Measurements from ENCODE around the gene CDAN1.
"Not testable (repeated sequence)": the region's sequence is repeated elsewhere in the genome, so short reads cannot be mapped to it uniquely, and the experiment has no call there.

The CDAN1 gene

GRCh38 chr15:42707068-42707467, 29.9 kb downstream of the CDAN1 start:
- DNase-seq = peak; percentile 24

- no peak for DNase-seq
Measured at GRCh38 chr15:42705336-42705735, 31.6 kb downstream of the CDAN1 start.

GRCh38 chr15:42704492-42704926, 32.4 kb downstream of the CDAN1 start:
- DNase-seq = no peak

DNA sequence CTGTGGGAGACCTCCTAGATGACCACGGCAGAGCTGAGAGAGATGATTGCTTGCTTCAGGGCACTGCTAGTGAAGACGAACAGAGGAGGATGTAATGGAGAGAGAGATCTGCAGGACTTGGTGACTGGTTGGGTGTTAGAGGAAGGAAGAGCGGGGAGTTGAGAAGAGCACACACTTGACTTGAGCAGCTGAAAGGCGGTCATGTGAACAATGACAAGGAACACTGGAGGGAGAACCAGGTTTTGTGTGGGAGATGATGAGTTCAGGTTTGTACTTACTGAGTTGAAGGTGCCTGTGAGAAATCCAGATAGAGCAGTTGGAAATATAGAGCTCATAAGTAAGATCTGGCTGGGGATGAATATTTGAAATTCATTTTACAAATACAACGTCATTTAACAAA, 40.3 kb downstream of the CDAN1 start:
- DNase-seq = no peak

DNA sequence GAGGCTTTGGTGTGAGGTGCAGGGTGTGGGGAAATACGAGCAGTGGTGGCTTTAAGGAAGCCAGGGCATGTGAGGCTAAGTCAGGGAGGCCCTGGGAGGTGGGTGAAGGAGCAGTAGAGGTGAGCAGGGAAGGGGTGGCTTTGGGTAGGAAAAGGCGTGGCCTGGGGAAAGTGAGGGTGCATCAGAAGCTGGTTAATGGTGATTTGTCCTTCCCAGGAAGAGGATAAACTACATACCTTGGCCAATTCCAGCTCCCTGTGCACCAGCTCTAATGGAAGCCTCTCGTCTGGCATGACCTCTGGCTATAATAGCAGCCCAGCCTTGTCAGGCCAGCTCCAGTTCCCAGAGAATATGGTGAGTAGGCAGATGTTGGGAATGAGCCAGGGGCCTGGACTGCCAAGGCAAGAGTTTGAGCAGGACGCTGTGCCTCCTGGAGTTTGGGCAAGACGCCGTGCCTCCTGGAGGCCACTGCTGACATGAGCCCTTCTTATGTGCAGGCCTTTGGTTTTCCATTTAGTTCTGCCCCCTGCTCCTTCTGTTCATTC, 41.3 kb downstream of the CDAN1 start:
- DNase-seq = no peak

DNA sequence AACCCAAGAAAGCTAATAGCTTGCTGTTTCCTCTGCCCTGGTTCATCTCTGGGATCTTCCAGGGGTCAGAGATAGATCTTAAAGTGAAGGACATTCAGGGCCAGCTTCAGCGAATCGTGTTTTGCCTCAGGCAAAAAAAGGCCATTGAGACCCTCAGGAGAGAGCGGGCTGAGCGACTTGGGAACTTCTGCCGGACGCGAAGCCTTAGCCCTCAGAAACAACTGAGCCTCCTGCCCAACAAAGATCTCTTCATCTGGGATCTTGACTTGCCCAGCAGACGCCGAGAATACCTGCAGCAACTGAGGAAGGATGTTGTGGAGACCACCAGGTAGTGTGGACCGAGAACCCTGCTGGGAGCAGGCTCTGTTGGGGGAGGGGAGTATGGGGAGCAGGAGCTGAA, 42.5 kb downstream of the CDAN1 start:
- no peak for DNase-seq

- DNase-seq = no peak
Measured at GRCh38 chr15:42693942-42694341, 43.0 kb downstream of the CDAN1 start.

GRCh38 chr15:42693496-42693895, 43.4 kb downstream of the CDAN1 start:
- DNase-seq = no peak

DNA sequence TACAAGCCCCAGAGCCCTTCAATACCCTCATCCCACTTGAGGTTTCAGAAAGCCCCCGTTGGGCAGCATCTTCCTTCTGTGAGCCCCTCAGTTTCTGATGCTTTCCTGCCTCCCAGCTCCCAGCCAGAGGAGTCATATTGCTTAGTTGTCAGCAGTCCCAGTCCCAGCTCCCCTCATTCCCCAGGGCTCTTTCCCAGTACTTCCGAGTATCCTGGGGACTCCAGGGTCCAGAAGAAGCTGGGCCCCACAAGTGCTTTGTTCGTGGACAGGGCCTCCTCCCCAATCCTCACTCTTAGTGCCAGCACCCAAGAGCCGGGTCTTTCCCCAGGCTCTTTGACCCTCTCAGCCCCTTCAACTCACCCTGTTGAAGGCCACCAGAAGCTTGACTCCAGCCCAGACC, 43.9 kb downstream of the CDAN1 start:
- no peak for DNase-seq

DNA sequence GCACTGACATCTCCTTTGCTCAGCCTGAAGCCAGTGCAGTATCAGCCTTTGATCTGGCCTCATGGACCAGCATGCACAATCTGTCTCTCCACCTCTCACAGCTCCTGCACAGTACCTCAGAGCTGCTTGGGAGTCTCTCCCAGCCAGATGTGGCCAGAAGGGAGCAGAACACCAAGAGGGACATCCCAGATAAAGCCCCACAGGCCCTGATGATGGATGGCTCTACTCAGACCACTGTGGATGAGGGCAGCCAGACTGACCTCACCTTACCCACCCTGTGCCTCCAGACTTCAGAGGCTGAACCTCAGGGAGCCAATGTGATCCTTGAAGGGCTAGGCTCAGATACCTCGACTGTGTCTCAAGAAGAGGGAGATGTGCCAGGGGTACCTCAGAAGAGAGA, 44.4 kb downstream of the CDAN1 start:
- no peak for DNase-seq

GRCh38 chr15:42691770-42692169, 45.2 kb downstream of the CDAN1 start:
- DNase-seq = no peak

- no peak for DNase-seq
Measured at GRCh38 chr15:42691308-42691707, 45.6 kb downstream of the CDAN1 start.

DNA sequence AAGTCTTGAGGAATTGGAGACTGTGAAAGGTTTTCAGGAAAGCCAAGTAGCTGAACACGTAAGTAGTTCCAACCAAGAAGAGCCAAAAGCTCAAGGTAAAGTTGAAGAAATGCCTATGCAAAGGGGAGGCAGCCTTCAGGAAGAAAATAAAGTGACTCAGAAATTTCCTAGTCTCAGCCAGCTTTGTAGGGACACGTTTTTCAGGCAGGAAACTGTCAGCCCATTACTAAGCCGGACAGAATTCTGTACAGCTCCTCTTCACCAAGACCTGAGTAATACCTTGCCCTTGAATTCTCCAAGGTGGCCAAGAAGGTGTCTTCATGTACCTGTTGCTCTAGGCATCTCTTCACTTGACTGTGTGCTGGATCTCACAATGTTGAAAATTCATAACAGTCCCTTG, 48.6 kb downstream of the CDAN1 start:
- no peak for DNase-seq

GRCh38 chr15:42687740-42688139, 49.2 kb downstream of the CDAN1 start:
- no peak for DNase-seq

DNA sequence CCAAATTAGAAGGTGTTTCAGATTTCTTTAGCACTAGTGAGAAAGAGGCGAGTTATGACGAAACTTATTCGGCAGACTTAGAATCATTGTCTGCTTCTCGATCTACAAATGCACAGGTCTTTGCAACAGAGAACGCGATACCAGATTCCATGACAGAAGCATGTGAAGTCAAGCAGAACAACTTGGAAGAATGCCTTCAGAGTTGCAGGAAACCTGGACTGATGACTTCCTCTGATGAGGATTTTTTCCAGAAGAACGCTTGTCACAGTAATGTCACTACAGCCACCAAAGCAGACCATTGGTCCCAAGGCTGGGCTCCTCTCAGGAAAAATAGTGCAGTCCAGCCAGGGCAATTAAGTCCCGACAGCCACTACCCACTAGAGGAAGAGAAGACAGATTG, 50.6 kb downstream of the CDAN1 start:
- no peak for DNase-seq

GRCh38 chr15:42681119-42681518, 55.8 kb downstream of the CDAN1 start:
- DNase-seq = no peak

- DNase-seq = not testable (repeated sequence)
Measured at GRCh38 chr15:42680142-42680482, 56.8 kb downstream of the CDAN1 start.

DNA sequence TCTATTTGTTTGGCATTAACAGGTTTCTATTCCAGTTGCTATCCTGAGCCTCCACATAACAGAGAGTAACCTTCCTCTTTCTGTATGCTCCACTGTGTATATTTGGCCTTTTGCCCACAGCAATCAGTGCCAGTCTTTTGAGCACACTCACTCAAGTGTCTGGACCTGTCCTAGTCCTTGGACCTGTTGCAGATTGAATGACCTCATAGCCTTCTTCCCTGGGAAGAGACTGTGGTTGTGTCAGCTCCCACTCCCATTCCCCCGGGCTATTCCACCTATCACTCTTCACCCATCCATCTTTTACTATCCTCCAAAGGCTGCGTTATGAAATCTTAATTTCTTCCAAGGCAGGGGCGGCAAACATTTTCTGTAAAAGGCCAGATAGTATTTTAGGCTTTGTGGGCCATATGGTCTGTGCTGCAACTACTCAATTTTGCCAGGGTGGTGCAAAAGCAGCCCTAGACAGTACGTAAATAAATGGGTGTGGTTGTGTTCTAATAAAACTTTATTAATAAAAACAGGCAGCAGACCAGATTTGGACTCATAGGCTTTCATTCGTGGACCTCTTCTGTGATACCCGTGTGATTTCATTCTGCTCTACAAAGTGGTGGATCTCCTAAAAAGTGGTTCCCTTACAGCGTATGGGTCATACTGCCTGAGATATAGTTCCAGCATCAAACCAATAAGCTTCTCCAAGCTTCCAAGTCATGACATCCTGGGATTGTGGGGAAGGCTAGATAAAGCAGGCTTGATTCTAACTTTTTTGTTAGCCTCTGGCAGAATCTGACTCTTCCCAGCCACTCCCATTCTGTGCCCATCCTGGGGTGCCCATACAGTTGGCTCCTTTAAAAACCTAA, 57.4 kb downstream of the CDAN1 start:
- no peak for DNase-seq

DNA sequence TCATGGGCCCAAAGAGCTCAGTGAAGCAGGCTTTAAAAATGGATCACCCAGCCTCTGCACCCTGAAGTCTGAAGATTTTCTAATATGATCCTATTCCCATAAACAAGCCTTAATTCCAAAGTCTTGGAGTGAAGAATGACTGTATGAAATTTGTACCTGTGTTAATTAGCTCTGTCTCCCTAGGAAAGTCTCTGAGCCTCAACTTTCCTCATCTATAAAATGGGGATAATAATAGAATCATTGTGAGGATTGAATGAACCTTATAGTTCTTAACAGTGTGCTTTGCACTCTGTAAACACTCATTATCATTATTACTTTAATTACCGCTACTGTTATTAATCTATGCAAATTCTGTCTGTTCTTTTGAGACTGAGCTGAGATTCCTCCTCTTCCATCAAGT, 61.9 kb downstream of the CDAN1 start:
- no peak for DNase-seq

- DNase-seq = no peak
Measured at GRCh38 chr15:42674472-42674871, 62.5 kb downstream of the CDAN1 start.

Measured in NCI-H446 treated with DMSO at 0.1 percent for 48 hours (cell line).